Activated CD4-positive, alpha-beta T cell treated with anti-CD3 and anti-CD28 coated beads, Interleukin-2, Interleukin-6, amounts not matched to agents 100 ng/mL and 50 ng/mL, durations not matched to agents 16 hours and 8 hours (primary cell): ENCODE results near the gene IL4I1.

Experiments
- DNase-seq: peaks from one replicate; pipeline ENCODE4 v3.0.0-alpha.2; 2020

IL4I1 gene

DNA sequence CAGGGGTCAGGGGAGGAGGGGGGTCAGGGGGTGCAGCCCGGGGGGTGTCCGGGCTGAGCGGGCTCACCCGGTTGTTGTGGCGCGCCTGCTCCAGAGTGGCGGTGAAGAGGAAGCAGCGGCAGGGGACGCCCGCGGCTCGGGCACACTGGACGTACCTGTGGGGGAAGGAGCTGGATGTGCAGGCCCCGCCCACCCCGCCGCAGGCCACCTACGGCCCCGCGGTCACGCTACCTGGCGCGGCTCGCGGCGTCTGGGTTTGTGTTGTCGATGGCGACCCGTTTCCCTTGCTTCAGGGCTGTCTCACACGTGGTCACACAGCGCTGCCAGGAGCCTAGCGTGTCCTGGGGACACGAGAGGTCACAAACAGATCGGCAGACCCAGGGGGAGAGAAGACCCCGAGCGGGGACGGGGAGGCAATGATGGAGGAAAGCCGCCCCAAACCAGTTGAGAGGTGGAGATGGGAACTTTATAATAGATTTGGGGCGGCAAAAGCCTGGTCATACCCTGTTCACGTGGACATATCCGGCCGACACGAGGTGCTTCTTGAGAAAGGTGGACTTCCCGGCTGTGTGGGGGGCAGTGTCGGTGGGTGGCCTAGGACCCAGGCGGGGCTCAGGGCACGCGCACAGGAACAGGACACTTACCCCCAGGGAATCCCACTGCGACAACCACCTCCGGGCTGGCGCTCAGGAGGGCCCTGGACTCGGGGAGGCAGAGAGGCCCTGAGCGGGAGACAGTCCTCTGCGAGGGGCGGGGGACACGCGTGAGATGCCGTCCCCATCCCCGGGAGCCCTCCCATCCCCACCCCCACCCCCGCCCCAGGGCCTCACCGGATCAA lies 34.9 kb downstream of the IL4I1 start:
- DNase-seq: no peak

- DNase-seq: no peak
These were observed 35.6 kb downstream of the IL4I1 start for GRCh38 chr19:49861107-49861506.

DNA sequence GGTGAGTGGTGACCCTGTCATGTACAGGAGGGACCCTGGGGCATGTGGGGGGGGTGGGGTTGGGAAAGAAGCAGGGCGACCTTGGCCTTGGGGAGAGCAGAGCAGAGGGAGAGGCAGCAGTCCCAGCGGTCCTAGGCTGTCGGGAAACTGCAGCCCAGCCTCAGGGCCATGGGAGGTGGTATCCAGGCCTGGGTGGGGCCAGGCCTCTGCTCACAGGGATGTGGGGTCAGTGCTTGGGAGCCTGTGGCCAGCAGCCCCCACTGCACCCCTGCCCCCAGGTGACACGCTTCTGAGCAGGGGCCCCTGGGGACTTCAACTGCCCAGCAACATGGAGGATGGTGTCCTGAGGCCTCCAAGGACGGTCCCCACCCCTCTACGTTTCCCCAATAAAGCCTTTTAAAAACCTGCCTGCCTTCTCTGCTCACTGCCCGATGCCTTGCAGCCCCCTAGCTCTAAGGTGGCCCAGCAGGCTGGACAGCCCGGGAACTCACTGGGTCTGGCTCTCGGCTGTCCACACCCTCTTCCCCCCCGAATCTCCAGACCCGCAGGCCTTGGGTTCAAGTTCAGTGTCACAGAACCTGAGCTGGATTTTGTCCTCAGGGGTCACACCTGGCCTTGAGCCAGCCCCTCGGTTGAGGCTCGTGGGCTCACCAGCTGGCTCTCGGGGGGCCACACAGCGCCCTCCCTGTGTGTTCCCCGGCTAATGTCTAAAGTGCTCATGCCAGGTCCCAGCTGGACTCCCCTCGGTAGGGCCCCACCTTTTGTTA lies 36.2 kb downstream of the IL4I1 start:
- DNase-seq: no peak

GRCh38 chr19:49859682-49860335 lies 36.9 kb downstream of the IL4I1 start:
- no peak for DNase-seq

DNA sequence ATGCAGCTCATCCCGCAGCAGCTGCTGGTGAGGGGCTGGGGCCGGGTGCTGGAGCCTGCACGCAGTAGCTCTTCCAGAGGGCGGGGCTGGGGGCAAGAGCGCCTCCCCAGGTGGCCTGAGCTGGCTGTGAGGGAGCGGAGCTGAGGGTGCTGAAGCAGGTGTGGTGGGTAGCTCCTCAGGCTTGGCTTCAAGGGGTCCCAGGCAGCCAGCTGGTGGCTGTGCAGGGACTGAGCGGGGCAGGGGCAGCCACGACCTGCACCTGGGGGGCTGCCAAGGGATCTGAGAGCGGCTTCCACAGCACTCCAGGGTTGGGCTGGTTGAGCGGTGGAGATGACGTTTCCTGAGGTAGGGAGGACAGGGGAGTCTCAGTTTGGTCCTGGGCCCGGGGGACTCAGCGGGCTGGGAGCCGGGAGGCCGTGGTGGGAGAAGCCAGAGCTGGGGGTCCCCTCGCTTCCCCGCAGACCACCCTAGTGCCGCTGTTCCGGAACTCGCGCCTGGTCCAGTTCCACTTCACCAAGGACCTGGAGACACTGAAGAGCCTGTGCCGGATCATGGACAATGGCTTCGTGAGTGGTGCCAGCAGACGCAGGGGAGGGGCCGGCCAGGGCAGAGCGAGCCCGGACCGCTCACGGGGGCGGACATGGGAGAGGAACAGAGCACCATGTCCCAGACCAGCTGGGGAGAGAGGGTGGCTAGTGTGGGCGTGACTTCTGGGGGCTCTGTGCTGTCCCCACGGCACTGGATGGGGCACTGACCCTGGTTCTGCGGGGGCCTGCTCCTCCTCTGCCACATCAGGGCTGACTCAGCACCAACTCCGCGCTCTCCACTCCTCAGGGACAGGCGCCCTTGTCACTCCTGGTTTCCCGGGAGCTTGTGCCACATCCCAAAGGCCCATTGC lies 38.4 kb downstream of the IL4I1 start:
- no peak for DNase-seq

DNA sequence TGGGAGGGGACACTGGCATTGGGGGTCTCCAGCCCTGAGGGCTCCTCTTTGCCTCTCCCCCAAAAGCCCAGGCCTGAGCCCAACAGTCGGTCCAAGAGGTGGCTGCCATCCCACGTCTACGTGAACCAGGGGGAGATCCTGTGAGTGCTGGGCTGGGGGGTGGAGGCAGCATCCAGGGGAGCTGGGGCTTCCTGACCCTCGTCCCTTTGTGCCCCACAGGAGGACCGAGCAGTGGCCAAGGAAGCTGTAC lies 38.9 kb downstream of the IL4I1 start:
- no peak for DNase-seq

- DNase-seq: no peak
These were observed 39.4 kb downstream of the IL4I1 start for GRCh38 chr19:49857061-49857837.

DNA sequence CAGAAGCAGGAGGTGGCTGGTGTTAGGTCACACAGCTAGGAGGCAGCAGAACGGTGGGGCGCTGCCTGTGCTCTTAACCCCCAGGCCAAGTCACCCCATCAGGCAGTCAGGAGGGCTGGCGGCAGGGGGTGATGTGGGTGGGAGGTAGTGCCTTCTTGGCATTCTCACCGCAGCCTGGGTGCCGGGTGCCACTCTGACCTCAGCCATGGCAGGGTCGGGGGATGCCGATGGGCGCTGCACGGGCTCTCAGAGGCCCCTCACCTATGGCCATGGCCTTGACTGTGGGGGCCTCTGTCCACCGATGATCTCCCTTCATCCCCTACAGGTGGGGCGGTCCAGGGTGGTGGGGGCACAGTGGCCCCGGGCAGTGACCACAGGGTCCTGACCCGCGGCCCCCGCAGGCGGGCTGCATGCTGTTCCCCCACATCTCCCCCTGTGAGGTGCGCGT lies 40.1 kb downstream of the IL4I1 start:
- DNase-seq: no peak

DNA sequence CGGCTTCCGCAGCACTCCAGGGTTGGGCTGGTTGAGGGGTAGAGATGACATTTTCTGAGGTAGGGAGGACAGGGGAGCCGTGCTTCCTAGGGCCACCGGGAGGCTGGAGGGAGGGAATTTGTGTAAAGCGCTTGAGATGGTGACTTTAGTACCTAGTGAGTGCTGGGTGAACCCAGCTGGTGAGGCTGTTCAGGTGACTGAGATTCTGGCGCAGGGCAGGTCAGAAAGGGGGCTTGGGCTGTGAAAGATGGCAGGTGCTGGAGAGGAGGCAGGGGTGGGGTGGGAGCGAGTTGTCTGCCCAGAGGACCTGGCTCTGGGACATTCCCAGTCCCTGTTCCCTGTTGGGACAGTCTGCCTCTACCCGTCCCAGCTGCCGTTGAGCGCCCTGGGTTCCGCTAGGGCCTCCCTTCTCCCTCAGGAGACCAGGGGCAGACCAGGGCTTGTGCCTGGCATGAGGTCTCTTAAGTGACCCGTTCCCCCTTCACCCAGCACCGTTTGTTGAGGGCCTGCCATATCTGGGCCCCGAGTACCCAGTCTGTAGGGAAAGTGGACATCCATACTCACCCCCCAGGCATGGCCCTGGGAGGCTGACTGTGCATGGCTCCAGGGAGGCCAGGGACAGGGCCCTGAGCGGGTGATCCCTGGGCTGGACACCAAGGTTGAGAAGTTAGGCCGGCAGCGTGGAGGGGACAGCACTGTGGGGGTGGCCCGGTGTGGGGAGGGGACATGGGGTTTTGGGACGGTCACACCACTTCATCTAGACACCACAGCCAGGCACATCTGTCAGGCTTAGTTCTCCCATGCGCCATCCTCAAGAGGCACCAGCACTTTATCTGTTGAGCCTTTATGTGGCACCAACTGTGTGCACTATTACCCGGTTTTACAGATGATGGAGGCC lies 40.8 kb downstream of the IL4I1 start:
- DNase-seq: no peak

DNA sequence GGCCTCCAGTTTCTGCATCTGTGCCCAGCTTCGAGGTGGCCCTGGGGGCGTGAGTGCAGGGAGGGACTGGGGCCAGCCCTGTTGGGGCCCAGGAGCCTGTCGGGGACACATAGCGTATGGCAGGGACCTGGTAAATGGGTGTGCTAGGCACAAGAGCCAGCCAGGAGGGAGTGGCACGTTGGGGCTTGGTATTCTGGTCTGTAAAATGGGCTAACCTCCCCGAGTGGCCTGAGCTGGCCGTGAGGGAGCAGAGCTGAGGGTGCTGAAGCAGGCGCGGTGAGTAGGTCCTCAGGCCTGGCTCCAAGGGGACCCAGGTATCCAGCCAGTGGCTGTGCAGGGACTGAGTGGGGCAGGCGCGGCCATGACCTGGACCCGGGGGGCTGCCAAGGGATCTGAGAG lies 41.4 kb downstream of the IL4I1 start:
- no peak for DNase-seq

DNA sequence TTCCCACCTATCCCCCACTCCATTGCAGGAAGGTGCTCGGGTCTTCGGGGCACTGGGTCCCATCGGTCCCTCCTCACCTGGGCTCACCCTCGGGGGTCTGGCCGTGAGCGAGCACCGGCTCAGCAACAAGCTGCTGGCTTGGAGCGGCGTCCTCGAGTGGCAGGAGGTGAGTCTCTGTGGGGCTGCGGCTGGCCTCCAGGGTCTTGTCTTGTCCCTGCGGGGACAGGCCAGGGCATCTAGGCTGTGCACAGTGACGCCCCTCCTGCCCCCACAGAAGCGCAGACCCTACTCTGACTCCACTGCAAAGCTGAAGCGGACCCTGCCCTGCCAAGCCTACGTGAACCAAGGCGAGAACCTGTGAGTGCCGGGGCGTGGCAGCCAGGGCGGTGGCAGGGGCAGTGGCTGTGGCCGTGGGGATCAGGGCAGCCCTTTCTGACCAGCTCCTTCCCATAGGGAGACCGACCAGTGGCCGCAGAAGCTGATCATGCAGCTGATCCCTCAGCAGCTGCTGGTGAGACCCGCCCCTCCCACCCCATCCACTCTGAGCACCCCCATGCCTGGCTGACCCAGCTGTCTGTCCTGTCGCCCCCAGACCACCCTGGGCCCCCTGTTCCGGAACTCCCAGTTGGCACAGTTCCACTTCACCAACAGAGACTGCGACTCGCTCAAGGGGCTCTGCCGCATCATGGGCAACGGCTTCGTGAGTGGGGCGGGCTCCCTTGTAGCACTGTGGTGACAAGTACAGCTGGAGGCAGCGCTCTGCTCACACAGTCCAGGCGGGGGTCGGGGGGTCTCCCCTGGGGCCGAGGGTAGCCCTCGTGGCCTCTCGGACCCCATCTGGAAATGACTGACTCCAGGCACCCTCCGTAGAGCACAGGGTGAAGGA lies 42.1 kb downstream of the IL4I1 start:
- DNase-seq: no peak

DNA sequence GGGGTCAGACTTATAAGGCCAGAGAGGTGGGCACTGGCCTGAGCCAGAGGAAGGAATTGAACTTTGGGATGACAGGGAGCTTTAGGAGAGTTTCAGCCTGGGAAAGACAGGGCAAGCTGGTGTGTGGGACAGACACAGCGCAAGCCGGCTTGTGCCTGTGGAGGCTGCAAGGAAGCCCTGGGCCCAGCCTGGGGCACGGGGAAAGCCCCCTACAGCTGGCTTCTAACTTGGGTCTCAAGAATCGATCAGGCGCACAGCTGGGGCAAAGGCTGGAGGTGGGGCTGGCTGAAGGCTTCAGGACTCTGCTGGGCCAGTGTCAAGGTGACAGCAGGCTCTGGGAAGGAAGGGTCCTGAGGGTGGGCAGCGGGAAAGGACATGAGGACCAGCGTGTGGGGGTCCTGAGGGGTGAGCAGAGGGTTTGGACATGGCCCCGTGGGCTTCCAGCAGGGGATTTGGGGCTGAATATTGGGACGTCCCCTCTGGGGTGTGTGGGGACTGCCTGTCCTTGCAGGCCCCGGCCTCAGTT lies 42.8 kb downstream of the IL4I1 start:
- no peak for DNase-seq

DNA sequence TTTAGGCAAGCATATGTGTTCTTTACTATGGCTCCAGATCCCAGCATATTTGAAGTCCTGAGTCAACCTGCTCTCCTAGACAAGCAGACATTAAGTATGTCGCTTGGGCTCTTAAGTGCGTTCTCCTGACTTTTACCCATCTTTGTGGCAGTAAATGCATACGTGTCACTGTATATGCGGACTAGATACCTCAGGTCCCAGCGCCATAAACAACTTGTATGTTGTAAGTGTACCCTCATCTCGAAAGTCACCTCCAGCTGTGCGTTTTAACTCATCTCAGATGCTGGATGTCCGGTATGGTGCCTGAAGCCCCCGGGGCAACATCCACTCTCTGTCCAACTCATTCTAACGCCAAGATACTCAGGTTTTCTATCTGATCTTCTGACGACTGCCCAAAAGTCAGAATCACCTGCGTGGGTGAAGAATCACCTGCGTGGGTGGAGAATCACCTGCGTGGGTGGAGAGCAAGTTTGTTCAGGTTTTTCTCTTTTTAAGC lies 44.0 kb downstream of the IL4I1 start:
- DNase-seq: no peak

GRCh38 chr19:49851456-49852259 lies 45.0 kb downstream of the IL4I1 start:
- DNase-seq: no peak

GRCh38 chr19:49850487-49851342 lies 46.0 kb downstream of the IL4I1 start, which contains the start of gene PTOV1:
TSS of gene PTOV1 (plus strand) at chr19:49851159.
- DNase-seq: peak; percentile 91

DNA sequence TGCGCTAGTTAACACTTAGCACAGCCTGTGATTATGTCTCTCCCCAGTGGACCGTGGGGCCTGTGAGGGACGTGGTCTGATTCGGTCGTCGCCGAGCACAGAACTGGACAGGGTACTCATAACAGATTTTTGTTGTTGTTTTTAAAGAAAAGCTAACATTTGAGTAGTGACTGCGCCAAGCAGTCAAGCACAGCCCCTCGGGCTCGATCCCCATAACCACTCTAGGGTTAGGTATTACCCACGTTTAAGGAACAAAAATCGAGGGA lies 46.5 kb downstream of the IL4I1 start:
- DNase-seq: no peak

- no peak for DNase-seq
These were observed 47.1 kb downstream of the IL4I1 start for GRCh38 chr19:49849433-49850220.
